Panc1 (cell line): ENCODE results near the gene UBL7. TPM values are rescaled to one million over a fixed set of nuclear protein-coding genes. Genes with fewer than 3 reads are reported as not detected.

Experiments used
- ATAC-seq: fragments of 200-7000 bp; cut with Tn5 transposase; 2 replicates; pipeline ENCODE4 v1.9.1; 2020; ENCODE audit warnings: mild to moderate bottlenecking, moderate library complexity
- BruUV-seq: library from RNA; stranded (reverse); fragments of 400-500 nt; replicated peaks from 2 replicates; lab custom pipeline; 2021; lab: Mats Ljungman, UMichigan
- CTCF ChIA-PET: fragments of 300-600 bp; sonication (Branson Sonifier 250); formaldehyde crosslinking; loops from one replicate; lab custom pipeline; 2022; ENCODE audit warnings: antibody characterized with exemption; lab: Charles Lee
- POLR2A ChIA-PET: fragments of 300-600 bp; sonication (Branson Sonifier 250); formaldehyde crosslinking; loops from one replicate; lab custom pipeline; 2022; ENCODE audit warnings: antibody characterized with exemption; lab: Charles Lee
- DNase-seq: peaks from one replicate; pipeline ENCODE4 v3.0.0-alpha.2; 2010; ENCODE audit warnings: low read depth, low spot score
- H3K27ac ChIP-seq: 2 replicates; pipeline ENCODE4 v1.5.1; 2011; ENCODE audit warnings: mild to moderate bottlenecking, low read length, inconsistent platforms
- H3K27me3 ChIP-seq: fragments of 200-500 bp; sonication (Bioruptor generic); 2 replicates; pipeline ENCODE4 v1.6.0; 2014; ENCODE audit warnings: low read length, inconsistent platforms; ENCODE audit not compliant: control insufficient read depth, insufficient read depth
- H3K36me3 ChIP-seq: fragments of 200-500 bp; sonication (Bioruptor generic); 2 replicates; pipeline ENCODE4 v1.5.1; 2014; ENCODE audit warnings: inconsistent platforms, mild to moderate bottlenecking, low read length, moderate library complexity; ENCODE audit not compliant: control insufficient read depth, insufficient read depth
- H3K4me1 ChIP-seq: 2 replicates; pipeline ENCODE4 v1.5.1; 2011; ENCODE audit warnings: inconsistent platforms, mild to moderate bottlenecking, low read length, moderate library complexity; ENCODE audit not compliant: control insufficient read depth, insufficient read depth
- H3K4me3 ChIP-seq, 2 experiments: 2 replicates each; pipeline ENCODE4 v1.5.1; 2011 to 2012; ENCODE audit warnings: low read depth in 2 of 2, low read length in 2 of 2, mild to moderate bottlenecking in 2 of 2, inconsistent platforms in 1 of 2, moderate library complexity in 1 of 2
- H3K9me3 ChIP-seq: fragments of 200-500 bp; sonication (Bioruptor generic); 2 replicates; pipeline ENCODE4 v1.5.1; 2014; ENCODE audit warnings: low read depth, mild to moderate bottlenecking, inconsistent platforms, low read length, moderate library complexity; ENCODE audit not compliant: control insufficient read depth, insufficient read depth
- CTCF ChIP-seq: fragments of 450-650 bp; IDR thresholded peaks from 2 replicates; pipeline ENCODE4 v1.5.1; 2017; ENCODE audit warnings: mild to moderate bottlenecking
- POLR2AphosphoS5 ChIP-seq: IDR thresholded peaks from 2 replicates; pipeline ENCODE4 v1.6.1; 2012; ENCODE audit warnings: mild to moderate bottlenecking, low read depth, low read length, moderate library complexity
- SIN3A ChIP-seq: IDR thresholded peaks from 2 replicates; pipeline ENCODE4 v1.6.1; 2012; ENCODE audit warnings: low read depth, mild to moderate bottlenecking, low read length, moderate library complexity, borderline replicate concordance; ENCODE audit not compliant: insufficient read depth
- TCF7L2 ChIP-seq: IDR thresholded peaks from 2 replicates; pipeline ENCODE4 v1.6.1; 2011; ENCODE audit warnings: mild to moderate bottlenecking, low read depth, low read length, inconsistent platforms
- in situ Hi-C: cut with HindIII; loops from 2 replicates; pipeline ENCODE4 v1.10.0; 2016; ENCODE audit warnings: low sequenced_read_pairs, low pct_unique_long_range_greater_than_20kb
- intact Hi-C: fragments of 100-400 bp; cut with micrococcal nuclease; formaldehyde crosslinking; loops from one replicate; pipeline ENCODE4 v1.10.0; 2022; ENCODE audit not compliant: unreplicated experiment
- total RNA-seq: library from RNA; stranded (reverse); gene quantifications from one replicate; pipeline ENCODE4 v1.2.1, GENCODE V29; 2021; ENCODE audit not compliant: unreplicated experiment
- TF ChIP-seq, protein P1 (sequence below), 2 experiments: IDR thresholded peaks; 2 replicates each; pipeline ENCODE4 v1.6.1; 2011 to 2012; ENCODE audit warnings: low read depth in 2 of 2, control low read depth in 1 of 2, low read length in 1 of 2, mild to moderate bottlenecking in 1 of 2, moderate library complexity in 1 of 2; ENCODE audit not compliant: insufficient read depth in 1 of 2

Gene UBL7
- total RNA-seq, 1 experiment from 2014 or later: 68.5 TPM

- no peaks in the 10 kb centered on the region for H3K9me3 ChIP-seq
- no TSS peak for BruUV-seq
- intact Hi-C loops: no loop called here
- H3K27me3 ChIP-seq: no peaks in the 10 kb centered on the region
- H3K4me1 ChIP-seq: peaks cover 46% of the 10 kb centered on the region
- TF ChIP-seq POLR2AphosphoS5 (no peak), CTCF (no peak), TCF7L2 (no peak), SIN3A (no peak)
- TF ChIP-seq, protein P1, sequence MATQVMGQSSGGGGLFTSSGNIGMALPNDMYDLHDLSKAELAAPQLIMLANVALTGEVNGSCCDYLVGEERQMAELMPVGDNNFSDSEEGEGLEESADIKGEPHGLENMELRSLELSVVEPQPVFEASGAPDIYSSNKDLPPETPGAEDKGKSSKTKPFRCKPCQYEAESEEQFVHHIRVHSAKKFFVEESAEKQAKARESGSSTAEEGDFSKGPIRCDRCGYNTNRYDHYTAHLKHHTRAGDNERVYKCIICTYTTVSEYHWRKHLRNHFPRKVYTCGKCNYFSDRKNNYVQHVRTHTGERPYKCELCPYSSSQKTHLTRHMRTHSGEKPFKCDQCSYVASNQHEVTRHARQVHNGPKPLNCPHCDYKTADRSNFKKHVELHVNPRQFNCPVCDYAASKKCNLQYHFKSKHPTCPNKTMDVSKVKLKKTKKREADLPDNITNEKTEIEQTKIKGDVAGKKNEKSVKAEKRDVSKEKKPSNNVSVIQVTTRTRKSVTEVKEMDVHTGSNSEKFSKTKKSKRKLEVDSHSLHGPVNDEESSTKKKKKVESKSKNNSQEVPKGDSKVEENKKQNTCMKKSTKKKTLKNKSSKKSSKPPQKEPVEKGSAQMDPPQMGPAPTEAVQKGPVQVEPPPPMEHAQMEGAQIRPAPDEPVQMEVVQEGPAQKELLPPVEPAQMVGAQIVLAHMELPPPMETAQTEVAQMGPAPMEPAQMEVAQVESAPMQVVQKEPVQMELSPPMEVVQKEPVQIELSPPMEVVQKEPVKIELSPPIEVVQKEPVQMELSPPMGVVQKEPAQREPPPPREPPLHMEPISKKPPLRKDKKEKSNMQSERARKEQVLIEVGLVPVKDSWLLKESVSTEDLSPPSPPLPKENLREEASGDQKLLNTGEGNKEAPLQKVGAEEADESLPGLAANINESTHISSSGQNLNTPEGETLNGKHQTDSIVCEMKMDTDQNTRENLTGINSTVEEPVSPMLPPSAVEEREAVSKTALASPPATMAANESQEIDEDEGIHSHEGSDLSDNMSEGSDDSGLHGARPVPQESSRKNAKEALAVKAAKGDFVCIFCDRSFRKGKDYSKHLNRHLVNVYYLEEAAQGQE (IDR thresholded peaks at IDR 0.05; ENCODE audit: insufficient read depth in 1 of 2, low read depth in 2 of 2, low read length in 1 of 2): no peak
- in situ Hi-C loops: no loop called here
- no peak overlapping the region for H3K27ac ChIP-seq
- H3K4me3 ChIP-seq: no peak overlapping the region
- no peak for ATAC-seq
- no peak for DNase-seq
- POLR2A ChIA-PET: no interaction called here
- CTCF ChIA-PET: no interaction called here
- no peaks in the 10 kb centered on the region for H3K36me3 ChIP-seq
Measured at GRCh38 chr15:74419432-74419831, 41.5 kb downstream of the UBL7 start.

GRCh38 chr15:74418575-74419338, 42.2 kb downstream of the UBL7 start:
- DNase-seq (no peak), ATAC-seq (no peak)
- Histone ChIP-seq H3K27me3 (no peaks in the 10 kb centered on the region), H3K27ac (no peak overlapping the region), H3K4me3 (no peak overlapping the region), H3K9me3 (no peaks in the 10 kb centered on the region), H3K36me3 (no peaks in the 10 kb centered on the region), H3K4me1 (peaks cover 42% of the 10 kb centered on the region)
- BruUV-seq: no TSS peak
- in situ Hi-C loops (no loop called here), intact Hi-C loops (no loop called here)
- TF ChIP-seq TCF7L2 (no peak), CTCF (no peak), POLR2AphosphoS5 (no peak), SIN3A (no peak)
- TF ChIP-seq, protein P1 (IDR thresholded peaks at IDR 0.05; ENCODE audit: insufficient read depth in 1 of 2, low read depth in 2 of 2, low read length in 1 of 2): no peak
- CTCF ChIA-PET: no interaction called here
- POLR2A ChIA-PET: no interaction called here
